Testis (tissue), 2 donors: ENCODE results near the gene VWA8.

Experiments
- POLR2A ChIP-seq: fragments of 450-650 bp; IDR thresholded peaks from one replicate; pipeline ENCODE4 v1.6.1; 2017; ENCODE audit warnings: antibody characterized with exemption, mild to moderate bottlenecking, moderate library complexity
- TF ChIP-seq, protein P1 (sequence below), 3 experiments: fragments of 450-650 bp in 2 of 3; fragments of 200-600 bp in 1 of 3; sonication (generic) in 1 of 3; IDR thresholded peaks; one replicate each; pipeline ENCODE4 v1.5.1; 2016 to 2019; ENCODE audit warnings: antibody characterized with exemption in 3 of 3, mild to moderate bottlenecking in 2 of 3, moderate library complexity in 1 of 3

GRCh38 chr13:41991936-41992335 is 31.0 kb upstream of the VWA8 start:
- TF ChIP-seq, protein P1, sequence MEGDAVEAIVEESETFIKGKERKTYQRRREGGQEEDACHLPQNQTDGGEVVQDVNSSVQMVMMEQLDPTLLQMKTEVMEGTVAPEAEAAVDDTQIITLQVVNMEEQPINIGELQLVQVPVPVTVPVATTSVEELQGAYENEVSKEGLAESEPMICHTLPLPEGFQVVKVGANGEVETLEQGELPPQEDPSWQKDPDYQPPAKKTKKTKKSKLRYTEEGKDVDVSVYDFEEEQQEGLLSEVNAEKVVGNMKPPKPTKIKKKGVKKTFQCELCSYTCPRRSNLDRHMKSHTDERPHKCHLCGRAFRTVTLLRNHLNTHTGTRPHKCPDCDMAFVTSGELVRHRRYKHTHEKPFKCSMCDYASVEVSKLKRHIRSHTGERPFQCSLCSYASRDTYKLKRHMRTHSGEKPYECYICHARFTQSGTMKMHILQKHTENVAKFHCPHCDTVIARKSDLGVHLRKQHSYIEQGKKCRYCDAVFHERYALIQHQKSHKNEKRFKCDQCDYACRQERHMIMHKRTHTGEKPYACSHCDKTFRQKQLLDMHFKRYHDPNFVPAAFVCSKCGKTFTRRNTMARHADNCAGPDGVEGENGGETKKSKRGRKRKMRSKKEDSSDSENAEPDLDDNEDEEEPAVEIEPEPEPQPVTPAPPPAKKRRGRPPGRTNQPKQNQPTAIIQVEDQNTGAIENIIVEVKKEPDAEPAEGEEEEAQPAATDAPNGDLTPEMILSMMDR (IDR thresholded peaks at IDR 0.05), result no peak
- TF ChIP-seq POLR2A, result no peak
